ENCODE results near the gene CNPY3. TPM values are rescaled to one million over a fixed set of nuclear protein-coding genes. Genes with fewer than 3 reads are reported as not detected.

The CNPY3 gene
- total and polyA plus RNA-seq, 2 of the 13 experiments (the other 11 are each of a cell fraction or from before 2014, with no cell fraction given) = 42.3 to 60.2 TPM

DNA sequence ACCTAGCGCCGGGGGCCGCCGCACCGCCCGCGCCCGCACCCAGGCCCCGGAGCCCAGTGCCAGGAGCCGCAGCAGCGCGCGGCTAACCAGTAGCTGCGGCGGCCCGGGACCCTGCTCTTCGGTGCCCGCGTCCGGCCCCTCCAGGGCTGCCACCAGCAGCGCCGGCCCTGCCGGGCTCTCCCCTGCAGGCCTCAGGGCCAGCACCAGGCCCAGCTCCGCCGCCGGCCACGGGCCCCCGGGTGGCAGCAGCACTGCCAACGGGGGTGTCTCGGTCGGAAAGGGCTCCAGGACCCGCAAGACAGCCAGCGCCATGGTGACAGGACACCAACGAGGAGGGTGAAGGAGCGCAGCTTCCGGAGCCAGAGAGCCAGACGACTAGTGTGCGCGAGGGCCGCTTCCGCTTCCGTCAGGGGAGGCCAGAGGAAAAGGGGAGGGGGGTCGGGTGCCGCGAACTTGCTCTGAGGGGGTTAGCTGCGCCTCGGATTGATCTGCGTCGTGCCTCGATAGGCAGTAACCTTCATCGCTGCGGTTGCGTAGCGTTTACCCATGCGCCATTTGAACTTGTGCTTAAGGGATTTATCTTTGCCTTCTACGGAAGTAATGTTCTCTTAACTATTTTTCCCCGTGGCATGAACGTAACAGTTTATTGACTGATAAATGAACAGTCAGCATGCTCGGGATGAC, 49.7 kb downstream of the CNPY3 start, which contains the start of gene PEX6 (continued):
- peak; percentile 87; the same call in 1 of the 2 replicates for TF ChIP-seq MIER3 (CRISPR knock-in tag; IDR thresholded peaks at IDR 0.05; ENCODE audit: borderline replicate concordance)
- TF ChIP-seq ZNF235 (CRISPR knock-in tag; IDR thresholded peaks at IDR 0.05; ENCODE audit: borderline replicate concordance) = no peak
- TF ChIP-seq ZNF510 (CRISPR knock-in tag; IDR thresholded peaks at IDR 0.05; ENCODE audit: low read depth) = no peak; the same call in 1 of the 2 replicates
- TF ChIP-seq ZNF468 (CRISPR knock-in tag; IDR thresholded peaks at IDR 0.05) = no peak
- TF ChIP-seq, protein P1, sequence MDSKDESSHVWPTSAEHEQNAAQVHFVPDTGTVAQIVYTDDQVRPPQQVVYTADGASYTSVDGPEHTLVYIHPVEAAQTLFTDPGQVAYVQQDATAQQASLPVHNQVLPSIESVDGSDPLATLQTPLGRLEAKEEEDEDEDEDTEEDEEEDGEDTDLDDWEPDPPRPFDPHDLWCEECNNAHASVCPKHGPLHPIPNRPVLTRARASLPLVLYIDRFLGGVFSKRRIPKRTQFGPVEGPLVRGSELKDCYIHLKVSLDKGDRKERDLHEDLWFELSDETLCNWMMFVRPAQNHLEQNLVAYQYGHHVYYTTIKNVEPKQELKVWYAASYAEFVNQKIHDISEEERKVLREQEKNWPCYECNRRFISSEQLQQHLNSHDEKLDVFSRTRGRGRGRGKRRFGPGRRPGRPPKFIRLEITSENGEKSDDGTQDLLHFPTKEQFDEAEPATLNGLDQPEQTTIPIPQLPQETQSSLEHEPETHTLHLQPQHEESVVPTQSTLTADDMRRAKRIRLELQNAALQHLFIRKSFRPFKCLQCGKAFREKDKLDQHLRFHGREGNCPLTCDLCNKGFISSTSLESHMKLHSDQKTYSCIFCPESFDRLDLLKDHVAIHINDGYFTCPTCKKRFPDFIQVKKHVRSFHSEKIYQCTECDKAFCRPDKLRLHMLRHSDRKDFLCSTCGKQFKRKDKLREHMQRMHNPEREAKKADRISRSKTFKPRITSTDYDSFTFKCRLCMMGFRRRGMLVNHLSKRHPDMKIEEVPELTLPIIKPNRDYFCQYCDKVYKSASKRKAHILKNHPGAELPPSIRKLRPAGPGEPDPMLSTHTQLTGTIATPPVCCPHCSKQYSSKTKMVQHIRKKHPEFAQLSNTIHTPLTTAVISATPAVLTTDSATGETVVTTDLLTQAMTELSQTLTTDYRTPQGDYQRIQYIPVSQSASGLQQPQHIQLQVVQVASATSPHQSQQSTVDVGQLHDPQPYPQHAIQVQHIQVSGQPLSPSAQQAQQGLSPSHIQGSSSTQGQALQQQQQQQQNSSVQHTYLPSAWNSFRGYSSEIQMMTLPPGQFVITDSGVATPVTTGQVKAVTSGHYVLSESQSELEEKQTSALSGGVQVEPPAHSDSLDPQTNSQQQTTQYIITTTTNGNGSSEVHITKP (CRISPR knock-in tag; IDR thresholded peaks at IDR 0.05; ENCODE audit: low read depth) = peak; percentile 96
- TF ChIP-seq, protein P2, sequence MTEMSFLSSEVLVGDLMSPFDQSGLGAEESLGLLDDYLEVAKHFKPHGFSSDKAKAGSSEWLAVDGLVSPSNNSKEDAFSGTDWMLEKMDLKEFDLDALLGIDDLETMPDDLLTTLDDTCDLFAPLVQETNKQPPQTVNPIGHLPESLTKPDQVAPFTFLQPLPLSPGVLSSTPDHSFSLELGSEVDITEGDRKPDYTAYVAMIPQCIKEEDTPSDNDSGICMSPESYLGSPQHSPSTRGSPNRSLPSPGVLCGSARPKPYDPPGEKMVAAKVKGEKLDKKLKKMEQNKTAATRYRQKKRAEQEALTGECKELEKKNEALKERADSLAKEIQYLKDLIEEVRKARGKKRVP (CRISPR knock-in tag; IDR thresholded peaks at IDR 0.05) = peak in 1 of 2 experiments; percentile 58; a peak in 1 of 4 replicates
- TF ChIP-seq MIXL1 (CRISPR knock-in tag; IDR thresholded peaks at IDR 0.05) = no peak; the same call in none of the 2 replicates
- TF ChIP-seq ZSCAN30 (CRISPR knock-in tag; IDR thresholded peaks at IDR 0.05) = no peak
- TF ChIP-seq SRF (IDR thresholded peaks at IDR 0.05; ENCODE audit: low read depth, low read length) = no peak
- peak; percentile 76; the same call in 1 of the 2 replicates for TF ChIP-seq ZNF543 (CRISPR knock-in tag; IDR thresholded peaks at IDR 0.05)
- TF ChIP-seq, protein P3, sequence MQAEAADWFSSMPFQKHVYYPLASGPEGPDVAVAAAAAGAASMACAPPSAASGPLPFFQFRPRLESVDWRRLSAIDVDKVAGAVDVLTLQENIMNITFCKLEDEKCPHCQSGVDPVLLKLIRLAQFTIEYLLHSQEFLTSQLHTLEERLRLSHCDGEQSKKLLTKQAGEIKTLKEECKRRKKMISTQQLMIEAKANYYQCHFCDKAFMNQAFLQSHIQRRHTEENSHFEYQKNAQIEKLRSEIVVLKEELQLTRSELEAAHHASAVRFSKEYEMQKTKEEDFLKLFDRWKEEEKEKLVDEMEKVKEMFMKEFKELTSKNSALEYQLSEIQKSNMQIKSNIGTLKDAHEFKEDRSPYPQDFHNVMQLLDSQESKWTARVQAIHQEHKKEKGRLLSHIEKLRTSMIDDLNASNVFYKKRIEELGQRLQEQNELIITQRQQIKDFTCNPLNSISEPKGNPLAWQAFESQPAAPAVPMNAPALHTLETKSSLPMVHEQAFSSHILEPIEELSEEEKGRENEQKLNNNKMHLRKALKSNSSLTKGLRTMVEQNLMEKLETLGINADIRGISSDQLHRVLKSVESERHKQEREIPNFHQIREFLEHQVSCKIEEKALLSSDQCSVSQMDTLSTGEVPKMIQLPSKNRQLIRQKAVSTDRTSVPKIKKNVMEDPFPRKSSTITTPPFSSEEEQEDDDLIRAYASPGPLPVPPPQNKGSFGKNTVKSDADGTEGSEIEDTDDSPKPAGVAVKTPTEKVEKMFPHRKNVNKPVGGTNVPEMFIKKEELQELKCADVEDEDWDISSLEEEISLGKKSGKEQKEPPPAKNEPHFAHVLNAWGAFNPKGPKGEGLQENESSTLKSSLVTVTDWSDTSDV (CRISPR knock-in tag; IDR thresholded peaks at IDR 0.05) = no peak; the same call in 1 of the 2 replicates
- TF ChIP-seq ZNF782 (CRISPR knock-in tag; IDR thresholded peaks at IDR 0.05; ENCODE audit: borderline replicate concordance) = no peak
- TF ChIP-seq TCF7L2 (IDR thresholded peaks at IDR 0.05; ENCODE audit: low read depth, low read length) = no peak
- no peak for TF ChIP-seq SNRNP70 (IDR thresholded peaks at IDR 0.05; ENCODE audit: low read depth, low read length)
- TF ChIP-seq ZNF749 (CRISPR knock-in tag; IDR thresholded peaks at IDR 0.05; ENCODE audit: borderline replicate concordance) = peak; percentile 95; the same call in 1 of the 2 replicates
- TF ChIP-seq, protein P4, sequence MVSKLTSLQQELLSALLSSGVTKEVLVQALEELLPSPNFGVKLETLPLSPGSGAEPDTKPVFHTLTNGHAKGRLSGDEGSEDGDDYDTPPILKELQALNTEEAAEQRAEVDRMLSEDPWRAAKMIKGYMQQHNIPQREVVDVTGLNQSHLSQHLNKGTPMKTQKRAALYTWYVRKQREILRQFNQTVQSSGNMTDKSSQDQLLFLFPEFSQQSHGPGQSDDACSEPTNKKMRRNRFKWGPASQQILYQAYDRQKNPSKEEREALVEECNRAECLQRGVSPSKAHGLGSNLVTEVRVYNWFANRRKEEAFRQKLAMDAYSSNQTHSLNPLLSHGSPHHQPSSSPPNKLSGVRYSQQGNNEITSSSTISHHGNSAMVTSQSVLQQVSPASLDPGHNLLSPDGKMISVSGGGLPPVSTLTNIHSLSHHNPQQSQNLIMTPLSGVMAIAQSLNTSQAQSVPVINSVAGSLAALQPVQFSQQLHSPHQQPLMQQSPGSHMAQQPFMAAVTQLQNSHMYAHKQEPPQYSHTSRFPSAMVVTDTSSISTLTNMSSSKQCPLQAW (CRISPR knock-in tag; IDR thresholded peaks at IDR 0.05) = peak; percentile 91
- TF ChIP-seq, protein P5, sequence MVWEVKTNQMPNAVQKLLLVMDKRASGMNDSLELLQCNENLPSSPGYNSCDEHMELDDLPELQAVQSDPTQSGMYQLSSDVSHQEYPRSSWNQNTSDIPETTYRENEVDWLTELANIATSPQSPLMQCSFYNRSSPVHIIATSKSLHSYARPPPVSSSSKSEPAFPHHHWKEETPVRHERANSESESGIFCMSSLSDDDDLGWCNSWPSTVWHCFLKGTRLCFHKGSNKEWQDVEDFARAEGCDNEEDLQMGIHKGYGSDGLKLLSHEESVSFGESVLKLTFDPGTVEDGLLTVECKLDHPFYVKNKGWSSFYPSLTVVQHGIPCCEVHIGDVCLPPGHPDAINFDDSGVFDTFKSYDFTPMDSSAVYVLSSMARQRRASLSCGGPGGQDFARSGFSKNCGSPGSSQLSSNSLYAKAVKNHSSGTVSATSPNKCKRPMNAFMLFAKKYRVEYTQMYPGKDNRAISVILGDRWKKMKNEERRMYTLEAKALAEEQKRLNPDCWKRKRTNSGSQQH (CRISPR knock-in tag; IDR thresholded peaks at IDR 0.05; ENCODE audit: low read depth) = peak; percentile 63; the same call in 1 of the 2 replicates
- peak; percentile 50 for TF ChIP-seq TAF15 (IDR thresholded peaks at IDR 0.05; ENCODE audit: low read depth, low read length, poor library complexity, severe bottlenecking)
